Stimulated activated naive CD4-positive, alpha-beta T cell treated with Interleukin-2 at 50 U/mL for 16 hours (primary cell): ENCODE measurements around the gene IZUMO2.
"Not testable (repeated sequence)": the region's sequence is repeated elsewhere in the genome, so short reads cannot be mapped to it uniquely, and the experiment has no call there.

Experiments used
- DNase-seq: peaks from one replicate; lab custom pipeline; 2025; lab: John Stamatoyannopoulos, UW

Gene IZUMO2

GRCh38 chr19:50135856-50136602 lies 27.1 kb downstream of the IZUMO2 start:
- DNase-seq = not testable (repeated sequence)

GRCh38 chr19:50134777-50135719 lies 28.0 kb downstream of the IZUMO2 start:
- not testable (repeated sequence) for DNase-seq

- DNase-seq = not testable (repeated sequence)
Observed at GRCh38 chr19:50133518-50134492, 29.3 kb downstream of the IZUMO2 start.

GRCh38 chr19:50104012-50104411 lies 59.1 kb downstream of the IZUMO2 start:
- not testable (repeated sequence) for DNase-seq

- DNase-seq = not testable (repeated sequence)
Observed at GRCh38 chr19:50103405-50103804, 59.7 kb downstream of the IZUMO2 start.
